ENCODE measurements around the gene PTPRT. TPM values are rescaled to one million over a fixed set of nuclear protein-coding genes. Genes with fewer than 3 reads are reported as not detected.

PTPRT gene
- total RNA-seq, 1 donor from 2014 or later, result 0.56 TPM

- TF ChIP-seq CTCF (conservative IDR thresholded peaks at IDR 0.05), result no peak
- H3K36me3 Mint-ChIP-seq (ENCODE audit: low read depth), result no peaks in the 10 kb centered on the region
- H3K4me3 Mint-ChIP-seq, result no peak overlapping the region
- H3K27me3 Mint-ChIP-seq (ENCODE audit: low read depth), result no peaks in the 10 kb centered on the region
- peaks cover 17% of the 10 kb centered on the region for H3K4me1 Mint-ChIP-seq
- no peak for DNase-seq (ENCODE audit: low read depth, low spot score)
- H3K27ac Mint-ChIP-seq (ENCODE audit: unreplicated experiment), result no peak overlapping the region
- H3K9me3 Mint-ChIP-seq, result no peaks in the 10 kb centered on the region
Measured at GRCh38 chr20:42988319-42988718, 201.4 kb downstream of the PTPRT start.

GRCh38 chr20:42987376-42988114 is 202.2 kb downstream of the PTPRT start:
- Mint-ChIP-seq H3K4me1 (peaks cover 17% of the 10 kb centered on the region), H3K36me3 (ENCODE audit: low read depth) (no peaks in the 10 kb centered on the region), H3K27ac (ENCODE audit: unreplicated experiment) (no peak overlapping the region), H3K27me3 (ENCODE audit: low read depth) (no peaks in the 10 kb centered on the region), H3K4me3 (no peak overlapping the region), H3K9me3 (no peaks in the 10 kb centered on the region)
- no peak for DNase-seq (ENCODE audit: low read depth, low spot score)
- TF ChIP-seq CTCF (conservative IDR thresholded peaks at IDR 0.05), result no peak

GRCh38 chr20:42986143-42986773 is 203.4 kb downstream of the PTPRT start:
- no peak for TF ChIP-seq CTCF (conservative IDR thresholded peaks at IDR 0.05)
- peaks cover 3% of the 10 kb centered on the region for H3K9me3 Mint-ChIP-seq
- no peak overlapping the region for H3K4me3 Mint-ChIP-seq
- H3K36me3 Mint-ChIP-seq (ENCODE audit: low read depth), result no peaks in the 10 kb centered on the region
- H3K27ac Mint-ChIP-seq (ENCODE audit: unreplicated experiment), result no peak overlapping the region
- H3K27me3 Mint-ChIP-seq (ENCODE audit: low read depth), result no peaks in the 10 kb centered on the region
- no peak for DNase-seq (ENCODE audit: low read depth, low spot score)
- peaks cover 17% of the 10 kb centered on the region for H3K4me1 Mint-ChIP-seq

GRCh38 chr20:42985628-42986027 is 204.1 kb downstream of the PTPRT start:
- Mint-ChIP-seq H3K27ac (ENCODE audit: unreplicated experiment) (no peak overlapping the region), H3K4me3 (no peak overlapping the region), H3K27me3 (ENCODE audit: low read depth) (peaks cover 1% of the 10 kb centered on the region), H3K4me1 (peaks cover 17% of the 10 kb centered on the region), H3K36me3 (ENCODE audit: low read depth) (no peaks in the 10 kb centered on the region), H3K9me3 (peaks cover 3% of the 10 kb centered on the region)
- TF ChIP-seq CTCF (conservative IDR thresholded peaks at IDR 0.05), result no peak
- DNase-seq (ENCODE audit: low read depth, low spot score), result no peak

- Mint-ChIP-seq H3K9me3 (peaks cover 3% of the 10 kb centered on the region), H3K27ac (ENCODE audit: unreplicated experiment) (no peak overlapping the region), H3K36me3 (ENCODE audit: low read depth) (no peaks in the 10 kb centered on the region), H3K4me1 (peaks cover 16% of the 10 kb centered on the region), H3K4me3 (no peak overlapping the region), H3K27me3 (ENCODE audit: low read depth) (peaks cover 15% of the 10 kb centered on the region)
- DNase-seq (ENCODE audit: low read depth, low spot score), result no peak
- TF ChIP-seq CTCF (conservative IDR thresholded peaks at IDR 0.05), result no peak
Measured at GRCh38 chr20:42982218-42982617, 207.5 kb downstream of the PTPRT start.
